IMR-90 (cell line): Measurements from ENCODE around the gene HOXC13. TPM values are rescaled to one million over a fixed set of nuclear protein-coding genes. Genes with fewer than 3 reads are reported as not detected.

ENCODE experiments used
- ATAC-seq: fragments of 200-7000 bp; cut with Tn5 transposase; 2 replicates; pipeline ENCODE4 v1.9.1; 2020; ENCODE audit warnings: low read depth, mild to moderate bottlenecking, moderate library complexity
- BruUV-seq: library from RNA; stranded (reverse); fragments of 400-500 nt; replicated peaks from 2 replicates; lab custom pipeline; 2021; lab: Mats Ljungman, UMichigan
- CTCF ChIA-PET: fragments of 300-600 bp; formaldehyde crosslinking; extraction: SDS; loops from one replicate; lab custom pipeline; 2021; ENCODE audit warnings: antibody characterized with exemption; lab: Yijun Ruan, JAX
- POLR2A ChIA-PET: fragments of 300-600 bp; sonication (Branson Sonifier 250); formaldehyde crosslinking; loops from one replicate; lab custom pipeline; 2022; ENCODE audit warnings: antibody characterized with exemption; ENCODE audit not compliant: unreplicated experiment; lab: Charles Lee
- DNase-seq: peaks from one replicate; pipeline ENCODE4 v3.0.0; 2013
- H2AFZ ChIP-seq: replicated peaks from 2 replicates; pipeline ENCODE3; 2013; ENCODE audit warnings: low read length, mild to moderate bottlenecking; ENCODE audit not compliant: poor library complexity
- H2AK5ac ChIP-seq: 2 replicates; pipeline ENCODE4 v1.6.1; 2013; ENCODE audit warnings: low read depth, low read length, inconsistent platforms
- H2AK9ac ChIP-seq: replicated peaks from 2 replicates; pipeline ENCODE3; 2013; ENCODE audit warnings: mild to moderate bottlenecking, low read depth, low read length, moderate library complexity; ENCODE audit not compliant: poor library complexity
- H2BK120ac ChIP-seq: 2 replicates; pipeline ENCODE4 v1.6.1; 2013; ENCODE audit warnings: low read depth, low read length, inconsistent platforms
- H2BK15ac ChIP-seq: 3 replicates; pipeline ENCODE4 v1.6.1; 2013; ENCODE audit warnings: low read depth, low read length, inconsistent platforms
- H2BK20ac ChIP-seq: 2 replicates; pipeline ENCODE4 v1.6.1; 2013; ENCODE audit warnings: low read depth, mild to moderate bottlenecking, inconsistent platforms, low read length, moderate library complexity
- H2BK5ac ChIP-seq: 2 replicates; pipeline ENCODE4 v1.6.1; 2013; ENCODE audit warnings: mild to moderate bottlenecking, low read depth, low read length, inconsistent platforms; ENCODE audit not compliant: poor library complexity, severe bottlenecking
- H3K14ac ChIP-seq: replicated peaks from 2 replicates; pipeline ENCODE4 v1.6.1; 2013; ENCODE audit warnings: low read depth, low read length, inconsistent platforms
- H3K18ac ChIP-seq: 2 replicates; pipeline ENCODE4 v1.6.1; 2013; ENCODE audit warnings: low read depth, low read length, control low read depth
- H3K23ac ChIP-seq: 2 replicates; pipeline ENCODE4 v1.6.1; 2013; ENCODE audit warnings: low read depth, low read length, inconsistent platforms
- H3K27ac ChIP-seq: 2 replicates; pipeline ENCODE4 v1.5.1; 2013; ENCODE audit warnings: mild to moderate bottlenecking, control low read depth, low read length; ENCODE audit not compliant: insufficient read depth
- H3K27me3 ChIP-seq: 2 replicates; pipeline ENCODE4 v1.6.1; 2013; ENCODE audit warnings: low read length; ENCODE audit not compliant: control insufficient read depth, insufficient read depth
- H3K36me3 ChIP-seq: 2 replicates; pipeline ENCODE4 v1.6.1; 2013; ENCODE audit warnings: low read length, mixed read lengths; ENCODE audit not compliant: control insufficient read depth, insufficient read depth
- H3K4ac ChIP-seq: 2 replicates; pipeline ENCODE4 v1.6.1; 2013; ENCODE audit warnings: low read depth, low read length, inconsistent platforms
- H3K4me1 ChIP-seq: 2 replicates; pipeline ENCODE4 v1.6.1; 2013; ENCODE audit warnings: low read length, mixed read lengths; ENCODE audit not compliant: control insufficient read depth, insufficient read depth
- H3K4me2 ChIP-seq: 2 replicates; pipeline ENCODE4 v1.6.1; 2013; ENCODE audit warnings: low read depth, mild to moderate bottlenecking, control low read depth, low read length, moderate library complexity
- H3K4me3 ChIP-seq: 2 replicates; pipeline ENCODE4 v1.5.1; 2013; ENCODE audit warnings: low read depth, mild to moderate bottlenecking, control low read depth, low read length, moderate library complexity; ENCODE audit not compliant: insufficient read depth
- H3K56ac ChIP-seq: 2 replicates; pipeline ENCODE4 v1.6.1; 2013; ENCODE audit warnings: low read length, inconsistent platforms; ENCODE audit not compliant: insufficient read depth; ENCODE audit errors: extremely low read depth
- H3K79me1 ChIP-seq, 2 experiments: 2 replicates each; pipeline ENCODE4 v1.6.1; 2013; ENCODE audit warnings: low read length in 2 of 2, inconsistent platforms in 1 of 2, low read depth in 1 of 2
- H3K9ac ChIP-seq: 2 replicates; pipeline ENCODE4 v1.6.1; 2013; ENCODE audit warnings: low read depth, low read length, control low read depth
- H3K9me1 ChIP-seq: 2 replicates; pipeline ENCODE4 v1.6.1; 2013; ENCODE audit warnings: low read length, inconsistent platforms; ENCODE audit not compliant: insufficient read depth
- H3K9me3 ChIP-seq: 2 replicates; pipeline ENCODE4 v1.6.1; 2013; ENCODE audit warnings: low read length; ENCODE audit not compliant: control insufficient read depth, insufficient read depth
- H4K20me1 ChIP-seq: 2 replicates; pipeline ENCODE4 v1.6.1; 2013; ENCODE audit warnings: low read length, inconsistent platforms; ENCODE audit not compliant: insufficient read depth
- H4K5ac ChIP-seq: 2 replicates; pipeline ENCODE4 v1.6.1; 2013; ENCODE audit warnings: mild to moderate bottlenecking, low read depth, low read length, control low read depth
- H4K8ac ChIP-seq, 2 experiments: 2 replicates each; pipeline ENCODE4 v1.6.1; 2013; ENCODE audit warnings: low read depth in 2 of 2, low read length in 2 of 2, control low read depth in 1 of 2, inconsistent platforms in 1 of 2
- H4K91ac ChIP-seq: 2 replicates; pipeline ENCODE4 v1.6.1; 2013; ENCODE audit warnings: low read depth, low read length, inconsistent platforms; ENCODE audit not compliant: insufficient read depth
- BHLHE40 ChIP-seq: fragments of 150-350 bp; IDR thresholded peaks from 2 replicates; pipeline ENCODE4 v1.6.1; 2016; ENCODE audit warnings: mild to moderate bottlenecking, low read depth, low read length
- CEBPB ChIP-seq: IDR thresholded peaks from 2 replicates; pipeline ENCODE4 v1.6.1; 2012; ENCODE audit warnings: low read depth, low read length, improper control_type of control experiment
- CHD1 ChIP-seq: IDR thresholded peaks from 2 replicates; pipeline ENCODE4 v1.6.1; 2012; ENCODE audit warnings: low read depth, low read length, improper control_type of control experiment
- ELK1 ChIP-seq: fragments of 150-350 bp; IDR thresholded peaks from 2 replicates; pipeline ENCODE4 v1.6.1; 2016; ENCODE audit warnings: low read depth, mild to moderate bottlenecking, low read length, moderate library complexity, borderline replicate concordance
- FOS ChIP-seq: fragments of 150-350 bp; IDR thresholded peaks from 2 replicates; pipeline ENCODE4 v1.6.1; 2016; ENCODE audit warnings: low read depth, low read length
- MAFK ChIP-seq: IDR thresholded peaks from 2 replicates; pipeline ENCODE4 v1.6.1; 2012; ENCODE audit warnings: low read depth, low read length, improper control_type of control experiment
- MAZ ChIP-seq: IDR thresholded peaks from 2 replicates; pipeline ENCODE4 v1.6.1; 2012; ENCODE audit warnings: low read depth, mild to moderate bottlenecking, low read length, improper control_type of control experiment, moderate library complexity, borderline replicate concordance
- MXI1 ChIP-seq: IDR thresholded peaks from 2 replicates; pipeline ENCODE4 v1.6.1; 2012; ENCODE audit warnings: low read depth, mild to moderate bottlenecking, low read length, moderate library complexity, borderline replicate concordance
- NFE2L2 ChIP-seq: fragments of 150-350 bp; IDR thresholded peaks from 2 replicates; pipeline ENCODE4 v1.6.1; 2016; ENCODE audit warnings: low read depth, mild to moderate bottlenecking, low read length
- POLR2A ChIP-seq: IDR thresholded peaks from 2 replicates; pipeline ENCODE4 v1.6.1; 2012; ENCODE audit warnings: mild to moderate bottlenecking, low read depth, low read length
- RAD21 ChIP-seq: IDR thresholded peaks from 2 replicates; pipeline ENCODE4 v1.6.1; 2012; ENCODE audit warnings: low read length, improper control_type of control experiment
- RCOR1 ChIP-seq: IDR thresholded peaks from 2 replicates; pipeline ENCODE4 v1.6.1; 2012; ENCODE audit warnings: mild to moderate bottlenecking, low read length, improper control_type of control experiment; ENCODE audit not compliant: insufficient replicate concordance
- RFX5 ChIP-seq: IDR thresholded peaks from 2 replicates; pipeline ENCODE4 v1.8.0; 2012; ENCODE audit warnings: low read depth, mild to moderate bottlenecking, low read length, moderate library complexity
- SMC3 ChIP-seq: fragments of 150-350 bp; IDR thresholded peaks from 2 replicates; pipeline ENCODE4 v1.6.1; 2016; ENCODE audit warnings: low read depth, mild to moderate bottlenecking, antibody characterized with exemption, low read length, moderate library complexity
- USF2 ChIP-seq: fragments of 150-350 bp; IDR thresholded peaks from 2 replicates; pipeline ENCODE4 v1.6.1; 2017; ENCODE audit warnings: mild to moderate bottlenecking, antibody characterized with exemption, low read length, low read depth
- WGBS, 2 experiments: methylation state at CpG; one replicate each; pipeline versions ENCODE4 v1.1.5 to v1.1.7; 2013; ENCODE audit warnings: missing lambda C conversion rate in 2 of 2; ENCODE audit not compliant: insufficient read length in 1 of 2; ENCODE audit errors: extremely low coverage in 2 of 2; 5-methylcytosine and 5-hydroxymethylcytosine counted together
- dilution Hi-C: fragments of 300-500 bp; cut with HindIII; formaldehyde crosslinking; loops from one replicate; pipeline ENCODE4 v1.14.3; 2018; ENCODE audit warnings: low sequenced_read_pairs; ENCODE audit not compliant: unreplicated experiment
- in situ Hi-C: fragments of 300-500 bp; cut with MboI; formaldehyde crosslinking; loops from 3 replicates; pipeline ENCODE4 v1.14.3; 2019; ENCODE audit warnings: low sequenced_read_pairs, inconsistent platforms, mixed read lengths
- intact Hi-C: fragments of 100-400 bp; cut with micrococcal nuclease; formaldehyde crosslinking; loops from 2 replicates; pipeline ENCODE4 v1.10.0; 2022
- polyA plus RNA-seq, 3 experiments: library from polyadenylated mRNA; depleted of rRNA; stranded (reverse); fragments of >200 nt; gene quantifications; 2 replicates each; pipeline ENCODE4 v1.2.3, GENCODE V29; 2012; ENCODE audit warnings: low replicate concordance in 1 of 3
- total RNA-seq: library from RNA; depleted of rRNA; stranded (reverse); fragments of >200 nt; gene quantifications from 2 replicates; pipeline ENCODE4 v1.2.3, GENCODE V29; 2012
- TF ChIP-seq, protein P1 (sequence below): conservative IDR thresholded peaks from 2 replicates; pipeline ENCODE4 v1.5.1; 2012; ENCODE audit warnings: mild to moderate bottlenecking, low read depth, low read length, improper control_type of control experiment

The HOXC13 gene
- total and polyA plus RNA-seq, 2 of the 4 experiments (the other 2 are of a cell fraction): not detected

- Histone ChIP-seq H3K79me1 (no peaks in the 10 kb centered on the region), H2AK9ac (no peak overlapping the region), H3K27me3 (peaks cover 95% of the 10 kb centered on the region), H4K8ac (no peak overlapping the region), H3K56ac (no peak overlapping the region), H3K4ac (no peak overlapping the region), H4K91ac (no peak overlapping the region), H3K27ac (no peak overlapping the region), H2AK5ac (no peak overlapping the region), H3K9me1 (no peaks in the 10 kb centered on the region), H4K5ac (no peak overlapping the region), H3K4me3 (no peak overlapping the region), H3K14ac (no peak overlapping the region), H3K4me2 (no peak overlapping the region; the same call in 1 of the 2 replicates), H2BK5ac (no peak overlapping the region), H2BK15ac (no peak overlapping the region), H3K9me3 (peaks cover 2% of the 10 kb centered on the region), H2AFZ (no peak overlapping the region), H3K18ac (no peak overlapping the region), H4K20me1 (no peaks in the 10 kb centered on the region), H2BK20ac (no peak overlapping the region), H3K23ac (no peak overlapping the region), H2BK120ac (no peak overlapping the region), H3K36me3 (no peaks in the 10 kb centered on the region), H3K9ac (no peak overlapping the region), H3K4me1 (no peaks in the 10 kb centered on the region)
- BruUV-seq: no TSS peak
- POLR2A ChIA-PET: no interaction called here
- intact Hi-C loops: no loop called here
- WGBS, 2 experiments: 8% methylated on average over 9 of the region's 36 CpGs; no CpG with 5 or more reads in 1 of the 2 experiments
- ATAC-seq: no peak
- TF ChIP-seq RCOR1 (no peak), NFE2L2 (no peak), SMC3 (no peak), CHD1 (no peak), MXI1 (no peak), CEBPB (no peak), RFX5 (no peak), POLR2A (no peak), ELK1 (no peak), FOS (no peak), USF2 (no peak), MAFK (no peak), MAZ (no peak), BHLHE40 (no peak), RAD21 (no peak)
- TF ChIP-seq, protein P1, sequence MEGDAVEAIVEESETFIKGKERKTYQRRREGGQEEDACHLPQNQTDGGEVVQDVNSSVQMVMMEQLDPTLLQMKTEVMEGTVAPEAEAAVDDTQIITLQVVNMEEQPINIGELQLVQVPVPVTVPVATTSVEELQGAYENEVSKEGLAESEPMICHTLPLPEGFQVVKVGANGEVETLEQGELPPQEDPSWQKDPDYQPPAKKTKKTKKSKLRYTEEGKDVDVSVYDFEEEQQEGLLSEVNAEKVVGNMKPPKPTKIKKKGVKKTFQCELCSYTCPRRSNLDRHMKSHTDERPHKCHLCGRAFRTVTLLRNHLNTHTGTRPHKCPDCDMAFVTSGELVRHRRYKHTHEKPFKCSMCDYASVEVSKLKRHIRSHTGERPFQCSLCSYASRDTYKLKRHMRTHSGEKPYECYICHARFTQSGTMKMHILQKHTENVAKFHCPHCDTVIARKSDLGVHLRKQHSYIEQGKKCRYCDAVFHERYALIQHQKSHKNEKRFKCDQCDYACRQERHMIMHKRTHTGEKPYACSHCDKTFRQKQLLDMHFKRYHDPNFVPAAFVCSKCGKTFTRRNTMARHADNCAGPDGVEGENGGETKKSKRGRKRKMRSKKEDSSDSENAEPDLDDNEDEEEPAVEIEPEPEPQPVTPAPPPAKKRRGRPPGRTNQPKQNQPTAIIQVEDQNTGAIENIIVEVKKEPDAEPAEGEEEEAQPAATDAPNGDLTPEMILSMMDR: no peak
- DNase-seq: no peak
- in situ Hi-C loops: no loop called here
- CTCF ChIA-PET: no interaction called here
- dilution Hi-C loops: no loop called here
Observed at GRCh38 chr12:53966385-53967133, 27.9 kb downstream of the HOXC13 start.
